NCI-H69 (cell line): ENCODE data around the gene COL20A1.

Experiments
- DNase-seq: peaks from one replicate; lab custom pipeline; 2025; lab: John Stamatoyannopoulos, UW

The COL20A1 gene

GRCh38 chr20:63350196-63350595 lies 57.2 kb downstream of the COL20A1 start:
- DNase-seq: no peak

- DNase-seq: no peak
Measured at GRCh38 chr20:63350597-63351325, 57.8 kb downstream of the COL20A1 start.

GRCh38 chr20:63351326-63351700 lies 58.3 kb downstream of the COL20A1 start:
- DNase-seq: no peak

DNA sequence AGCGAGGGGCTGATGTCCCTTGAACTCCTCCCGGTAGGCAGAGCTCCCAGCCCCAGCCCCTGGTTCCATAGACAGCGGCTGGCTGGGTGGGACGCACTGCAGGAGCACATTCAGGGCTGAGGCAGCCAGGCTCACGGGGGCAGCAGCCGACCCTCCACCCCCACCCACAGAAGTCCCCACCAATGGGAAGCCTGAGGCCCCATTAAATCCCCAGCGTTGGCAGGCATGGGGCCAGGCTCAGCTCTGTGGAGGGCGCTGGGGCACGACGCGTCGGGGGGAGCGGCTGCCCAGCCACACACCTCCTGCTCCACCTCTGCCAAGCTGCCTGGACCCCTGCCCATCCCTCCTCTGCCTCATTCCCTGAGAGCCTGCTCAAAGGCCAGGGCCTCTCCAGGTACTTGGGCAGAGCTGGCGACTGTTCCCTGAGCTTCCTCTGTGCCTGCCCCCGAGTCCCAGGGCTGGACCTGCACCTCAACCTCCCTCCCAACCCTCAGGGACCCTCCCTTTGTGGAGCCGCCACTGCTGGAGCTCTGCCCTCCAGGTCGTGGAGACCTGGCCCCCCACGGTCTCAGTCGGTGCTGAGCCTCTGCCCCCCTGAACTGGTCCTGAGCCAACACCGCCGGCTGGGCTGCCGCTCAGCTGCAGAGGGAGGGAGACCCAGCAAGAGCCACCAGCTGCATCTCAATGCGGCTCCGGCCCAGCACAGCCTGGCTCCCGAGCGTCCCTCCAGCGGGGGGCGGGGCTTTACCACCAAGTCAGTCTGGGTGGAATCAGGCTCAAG lies 59.0 kb downstream of the COL20A1 start:
- peak; percentile 29 for DNase-seq

DNA sequence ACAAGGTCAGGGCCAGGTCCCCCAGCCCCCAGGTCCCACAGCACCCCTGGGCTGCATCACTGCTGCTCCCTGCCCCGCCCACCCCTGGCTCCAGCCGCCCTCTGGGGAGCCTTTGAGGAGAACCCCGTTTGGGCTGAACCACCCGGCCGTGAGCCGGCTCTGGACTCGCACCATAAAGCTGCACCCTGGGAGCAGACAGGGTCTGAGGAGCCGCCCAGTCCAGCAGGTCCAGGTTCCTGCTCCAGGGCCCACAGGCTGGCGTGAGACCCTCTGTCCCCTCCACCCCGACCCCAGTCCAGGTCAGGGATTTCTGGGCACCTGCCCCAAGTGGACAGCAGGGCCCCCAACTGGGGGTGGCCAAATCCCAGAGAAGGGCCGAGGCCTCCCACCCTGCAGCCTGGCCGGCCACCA lies 59.8 kb downstream of the COL20A1 start:
- no peak for DNase-seq

DNA sequence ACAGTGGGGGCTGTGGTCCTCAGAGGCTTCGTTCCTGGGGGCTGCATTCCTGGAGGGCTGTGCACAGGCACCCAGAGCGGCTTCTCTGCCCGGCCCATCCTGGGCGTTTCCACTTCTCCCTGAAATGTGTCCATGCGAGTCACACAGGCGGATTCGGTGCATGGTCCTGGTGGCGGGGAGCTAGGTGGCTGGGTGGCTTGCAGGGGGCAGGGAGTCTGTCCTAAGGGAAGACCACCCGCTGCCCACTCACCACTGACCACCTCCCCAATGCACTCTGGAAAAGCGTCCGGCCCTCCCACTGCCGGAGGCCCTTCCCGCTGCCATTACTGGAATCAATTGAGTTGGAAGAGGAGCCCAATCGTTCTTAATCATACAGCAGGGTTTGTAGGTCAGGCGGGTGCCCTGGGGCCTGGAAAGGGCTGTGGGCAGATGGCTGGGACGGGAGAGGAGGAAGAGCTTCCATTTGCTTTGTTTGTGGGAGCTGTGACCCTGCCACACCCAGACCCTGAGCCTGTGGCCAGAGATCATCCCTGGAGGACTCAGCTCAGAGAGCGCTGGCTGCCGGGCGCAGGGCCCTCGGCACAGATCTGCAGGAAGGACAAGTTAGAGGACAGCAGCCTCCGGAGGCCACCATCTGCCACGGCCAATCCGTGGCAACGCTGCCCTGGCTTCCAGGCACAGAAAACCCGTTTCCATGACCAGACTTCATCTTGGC lies 61.8 kb downstream of the COL20A1 start:
- DNase-seq: no peak

DNA sequence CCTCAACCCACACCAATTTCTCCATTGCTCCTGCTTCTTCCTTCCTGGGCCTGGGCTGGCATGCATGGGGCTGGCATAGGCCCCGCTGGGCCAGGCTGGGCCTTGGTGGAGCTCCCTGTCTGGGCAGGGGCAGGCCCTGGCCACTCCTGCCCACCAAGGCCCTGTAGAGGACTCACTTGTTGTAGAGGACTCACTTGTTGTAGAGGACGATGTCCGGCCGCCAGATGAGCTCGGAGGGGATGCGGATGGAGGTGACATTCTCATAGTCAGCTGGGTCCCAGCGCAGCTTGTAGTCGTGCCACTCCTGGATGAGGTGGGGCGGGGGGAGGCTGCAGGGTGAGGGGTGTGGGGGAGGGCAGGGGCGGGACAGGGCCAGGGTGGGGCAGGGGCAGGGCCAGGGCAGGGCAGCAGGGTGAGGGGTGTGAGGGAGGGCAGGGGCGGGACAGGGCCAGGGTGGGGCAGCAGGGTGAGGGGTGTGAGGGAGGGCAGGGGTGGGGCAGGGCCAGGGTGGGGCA lies 62.9 kb downstream of the COL20A1 start:
- DNase-seq: no peak

GRCh38 chr20:63356511-63356910 lies 63.5 kb downstream of the COL20A1 start:
- no peak for DNase-seq

GRCh38 chr20:63356931-63357879 lies 64.2 kb downstream of the COL20A1 start:
- no peak for DNase-seq

DNA sequence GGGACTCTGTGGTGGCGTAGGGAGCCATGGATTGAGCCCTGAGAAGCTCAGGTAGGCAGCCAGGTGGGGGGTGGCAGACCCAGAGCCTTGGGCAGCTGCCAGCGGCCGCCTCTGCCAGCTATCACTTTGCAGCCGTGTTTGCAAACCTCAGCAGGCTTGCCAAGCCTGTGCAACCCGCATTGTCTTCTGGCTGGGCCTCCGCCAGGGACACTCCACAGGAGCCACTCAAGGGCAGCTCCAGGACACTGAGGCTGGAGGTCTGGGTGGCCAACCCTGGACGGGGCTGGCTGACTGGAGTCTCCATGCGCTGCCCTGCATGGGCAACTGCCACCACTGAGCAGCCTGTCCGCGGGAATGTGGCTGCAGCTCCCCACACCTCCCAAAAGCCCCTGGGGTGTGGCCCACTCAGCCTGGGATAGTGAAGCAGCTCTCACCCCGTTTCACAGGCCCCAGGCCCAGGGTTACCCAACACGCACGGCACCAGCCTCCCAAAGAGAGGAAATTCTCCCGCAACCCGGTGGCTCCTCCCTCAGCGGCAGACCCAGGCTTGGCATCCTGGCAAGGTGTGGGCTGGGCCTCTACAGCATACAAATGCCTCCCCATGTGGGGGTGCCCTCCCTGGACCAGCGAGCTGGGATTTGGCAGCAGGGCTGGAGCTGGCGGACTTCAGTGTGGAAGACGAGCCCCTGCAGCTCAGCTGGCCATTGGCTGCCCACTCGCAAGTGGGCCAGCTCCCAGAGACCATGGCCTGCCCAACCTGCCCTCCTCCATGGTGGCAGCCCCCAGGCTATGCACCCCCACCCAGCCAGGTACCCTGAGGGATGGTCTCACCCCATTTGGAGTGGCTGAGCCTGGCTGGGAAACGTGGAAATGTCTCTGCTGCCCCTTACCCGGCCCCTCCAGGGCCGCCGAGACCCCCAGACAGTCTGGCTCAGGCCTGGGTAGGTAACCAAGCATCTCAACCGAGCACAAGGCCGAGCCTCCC lies 65.2 kb downstream of the COL20A1 start:
- peak; percentile 87 for DNase-seq

DNA sequence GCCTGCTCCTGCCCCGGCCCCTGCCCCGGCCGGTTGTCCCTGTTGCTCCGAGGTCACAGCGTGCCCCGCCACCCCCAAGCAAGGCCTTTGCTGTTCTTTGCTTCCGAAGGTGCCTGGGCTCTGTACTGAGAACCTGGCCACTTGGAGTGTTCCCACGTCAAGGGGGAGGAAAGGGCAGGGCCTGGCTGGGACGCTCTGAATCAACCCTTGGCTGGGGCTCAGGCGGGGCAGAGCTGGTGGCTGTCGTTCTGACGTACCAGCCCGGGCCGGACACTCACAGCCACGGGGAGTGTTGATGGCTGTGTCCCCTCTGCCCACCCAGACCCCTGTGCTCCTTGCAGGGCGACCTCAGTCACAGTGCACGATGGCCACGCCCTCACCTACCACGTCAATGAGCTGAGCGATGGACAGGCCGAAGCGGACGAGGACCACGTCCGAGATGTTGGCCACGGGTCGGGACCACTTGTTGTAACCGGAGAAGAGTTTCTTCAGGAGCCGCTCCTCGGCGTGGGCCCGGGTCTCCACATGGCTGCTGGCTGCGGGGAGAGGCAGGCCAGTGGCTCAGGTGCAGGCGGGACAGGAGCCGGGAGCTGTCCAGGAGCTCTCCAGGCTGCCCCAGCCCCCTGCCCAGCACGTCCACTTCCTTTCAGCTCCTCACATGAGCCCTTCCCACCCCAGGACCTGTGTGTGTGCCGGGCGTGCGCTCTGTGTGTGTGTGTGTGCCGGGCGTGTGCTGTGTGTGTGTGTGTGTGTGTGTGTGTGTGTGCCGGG lies 66.4 kb downstream of the COL20A1 start:
- DNase-seq: no peak

GRCh38 chr20:63359937-63360849 lies 67.2 kb downstream of the COL20A1 start:
- no peak for DNase-seq

- peak; percentile 46 for DNase-seq
Measured at GRCh38 chr20:63360850-63361518, 68.0 kb downstream of the COL20A1 start, which contains the start of gene CHRNA4. Gene CHRNA4, minus strand, starts transcription at chr20:63361349. Its CDS starts 184 bp downstream, at chr20:63361165.

DNA sequence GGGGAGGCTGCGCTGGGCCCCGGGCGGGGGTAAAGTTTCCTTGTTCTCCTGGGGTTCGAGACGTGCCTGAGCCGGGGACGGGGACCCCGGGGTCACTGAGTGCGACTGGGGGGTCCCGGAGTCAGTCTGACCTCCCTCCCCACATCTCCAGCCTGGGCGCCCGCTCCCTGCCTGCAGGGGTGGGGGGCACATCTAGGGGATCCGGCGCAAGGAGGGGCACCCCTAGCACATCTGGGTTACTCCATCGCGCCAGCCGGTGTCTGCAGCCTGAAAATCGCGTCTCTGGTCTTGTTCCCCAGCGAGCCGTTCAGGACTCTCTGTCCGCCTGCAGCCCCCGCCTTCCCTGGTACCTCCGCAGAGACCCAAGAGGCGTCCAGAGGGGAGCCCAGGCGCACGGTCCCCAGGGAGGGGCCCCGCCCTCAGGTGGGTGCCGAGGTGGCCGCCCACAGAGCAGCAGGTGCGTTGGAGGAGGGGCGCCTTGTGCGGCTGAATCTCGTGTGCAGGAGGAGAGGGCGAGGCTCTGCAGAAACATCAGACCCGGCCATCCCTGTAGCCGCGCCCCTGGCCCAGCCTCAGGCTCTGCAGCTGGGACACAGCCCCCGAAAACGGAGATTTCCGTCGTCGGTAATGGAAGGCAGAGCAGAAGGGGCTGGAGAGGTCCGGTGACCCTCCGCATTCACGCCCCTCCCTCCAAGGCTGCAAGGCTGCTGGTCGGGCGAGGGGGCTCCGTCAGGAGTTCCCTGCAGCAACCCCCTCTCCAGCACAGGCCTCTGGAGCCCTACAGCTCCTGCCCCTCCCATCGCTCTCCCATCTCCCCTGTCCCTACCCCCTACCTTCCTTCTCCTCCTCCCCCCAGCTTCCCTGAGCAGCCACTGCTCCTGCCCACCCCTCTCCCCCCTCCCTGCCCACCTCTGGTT lies 68.8 kb downstream of the COL20A1 start:
- DNase-seq: peak; percentile 38

GRCh38 chr20:63362436-63363009 lies 69.5 kb downstream of the COL20A1 start:
- no peak for DNase-seq
